SK-N-SH (cell line): ENCODE results near the gene CLASRP.

ENCODE experiments used
- CTCF ChIP-seq: fragments of 200-600 bp; sonication (generic); IDR thresholded peaks from 2 replicates; pipeline ENCODE4 v1.6.1; 2017; ENCODE audit warnings: antibody characterized with exemption, mild to moderate bottlenecking, moderate library complexity
- RAD21 ChIP-seq: IDR thresholded peaks from 2 replicates; pipeline ENCODE4 v1.6.1; 2012; ENCODE audit warnings: mild to moderate bottlenecking, low read length
- TEAD4 ChIP-seq: IDR thresholded peaks from 2 replicates; pipeline ENCODE4 v1.4.0; 2012; ENCODE audit warnings: mild to moderate bottlenecking, borderline replicate concordance; ENCODE audit not compliant: insufficient read depth
- TF ChIP-seq, protein P1 (sequence below): IDR thresholded peaks from 2 replicates; pipeline ENCODE4 v1.6.1; 2012; ENCODE audit warnings: mild to moderate bottlenecking, low read depth, low read length, moderate library complexity

DNA sequence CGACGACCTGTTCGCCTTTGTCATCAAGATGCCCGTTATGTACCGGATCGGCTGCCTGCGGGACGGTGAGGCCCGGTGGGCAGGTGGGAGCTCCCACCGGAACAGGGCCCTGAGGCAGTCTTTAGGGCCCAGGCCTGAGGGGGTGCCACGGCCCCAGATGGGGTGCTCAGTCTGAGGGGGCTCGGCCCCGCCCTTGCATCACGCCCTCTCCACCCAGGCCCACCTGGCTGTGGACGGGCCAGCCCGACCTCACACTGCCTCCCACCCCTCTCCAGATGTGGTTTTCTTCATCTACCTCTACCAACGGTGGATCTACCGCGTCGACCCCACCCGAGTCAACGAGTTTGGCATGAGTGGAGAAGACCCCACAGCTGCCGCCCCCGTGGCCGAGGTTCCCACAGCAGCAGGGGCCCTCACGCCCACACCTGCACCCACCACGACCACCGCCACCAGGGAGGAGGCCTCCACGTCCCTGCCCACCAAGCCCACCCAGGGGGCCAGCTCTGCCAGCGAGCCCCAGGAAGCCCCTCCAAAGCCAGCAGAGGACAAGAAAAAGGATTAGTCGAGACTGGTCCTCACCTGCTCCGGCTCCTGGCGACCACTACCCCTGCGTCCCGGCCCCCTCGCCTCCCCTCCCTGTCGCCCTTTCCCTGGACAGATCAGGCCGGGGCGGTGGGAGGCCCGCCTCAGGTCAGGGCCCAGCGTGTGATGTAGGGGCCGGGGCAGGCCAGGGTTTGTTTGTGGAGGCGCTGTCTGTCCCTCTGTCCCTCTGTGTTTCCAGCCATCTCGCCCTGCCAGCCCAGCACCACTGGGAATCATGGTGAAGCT lies 46.3 kb upstream of the CLASRP start:
- TF ChIP-seq CTCF: no peak
- TF ChIP-seq RAD21: no peak
- TF ChIP-seq TEAD4: no peak
- TF ChIP-seq, protein P1, sequence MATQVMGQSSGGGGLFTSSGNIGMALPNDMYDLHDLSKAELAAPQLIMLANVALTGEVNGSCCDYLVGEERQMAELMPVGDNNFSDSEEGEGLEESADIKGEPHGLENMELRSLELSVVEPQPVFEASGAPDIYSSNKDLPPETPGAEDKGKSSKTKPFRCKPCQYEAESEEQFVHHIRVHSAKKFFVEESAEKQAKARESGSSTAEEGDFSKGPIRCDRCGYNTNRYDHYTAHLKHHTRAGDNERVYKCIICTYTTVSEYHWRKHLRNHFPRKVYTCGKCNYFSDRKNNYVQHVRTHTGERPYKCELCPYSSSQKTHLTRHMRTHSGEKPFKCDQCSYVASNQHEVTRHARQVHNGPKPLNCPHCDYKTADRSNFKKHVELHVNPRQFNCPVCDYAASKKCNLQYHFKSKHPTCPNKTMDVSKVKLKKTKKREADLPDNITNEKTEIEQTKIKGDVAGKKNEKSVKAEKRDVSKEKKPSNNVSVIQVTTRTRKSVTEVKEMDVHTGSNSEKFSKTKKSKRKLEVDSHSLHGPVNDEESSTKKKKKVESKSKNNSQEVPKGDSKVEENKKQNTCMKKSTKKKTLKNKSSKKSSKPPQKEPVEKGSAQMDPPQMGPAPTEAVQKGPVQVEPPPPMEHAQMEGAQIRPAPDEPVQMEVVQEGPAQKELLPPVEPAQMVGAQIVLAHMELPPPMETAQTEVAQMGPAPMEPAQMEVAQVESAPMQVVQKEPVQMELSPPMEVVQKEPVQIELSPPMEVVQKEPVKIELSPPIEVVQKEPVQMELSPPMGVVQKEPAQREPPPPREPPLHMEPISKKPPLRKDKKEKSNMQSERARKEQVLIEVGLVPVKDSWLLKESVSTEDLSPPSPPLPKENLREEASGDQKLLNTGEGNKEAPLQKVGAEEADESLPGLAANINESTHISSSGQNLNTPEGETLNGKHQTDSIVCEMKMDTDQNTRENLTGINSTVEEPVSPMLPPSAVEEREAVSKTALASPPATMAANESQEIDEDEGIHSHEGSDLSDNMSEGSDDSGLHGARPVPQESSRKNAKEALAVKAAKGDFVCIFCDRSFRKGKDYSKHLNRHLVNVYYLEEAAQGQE: no peak
